ENCODE data around the gene PAPPA. TPM values are rescaled to one million over a fixed set of nuclear protein-coding genes. Genes with fewer than 3 reads are reported as not detected.
A peak's percentile ranks its signal among the peaks of the same experiment; 100 is the strongest.

PAPPA gene
- total RNA-seq, 1 donor from 2014 or later, result 0.15 TPM

GRCh38 chr9:116323012-116323411, 169.4 kb downstream of the PAPPA start:
- peak; percentile 67 for DNase-seq (ENCODE audit: low spot score)
- Mint-ChIP-seq H3K4me1 (peaks cover 68% of the 10 kb centered on the region), H3K27me3 (ENCODE audit: insufficient read depth, low read depth) (peaks cover 36% of the 10 kb centered on the region), H3K9me3 (peaks cover 4% of the 10 kb centered on the region), H3K27ac (peak overlapping the region; percentile 30), H3K36me3 (peaks cover 5% of the 10 kb centered on the region), H3K4me3 (peak overlapping the region; percentile 44)
- H2AFZ ChIP-seq (replicated peaks), result no peak overlapping the region
- H3K27ac ChIP-seq, result no peak overlapping the region
- TF ChIP-seq CTCF (IDR thresholded peaks at IDR 0.05) (no peak), EZH2phosphoT487 (IDR thresholded peaks at IDR 0.05) (peak; percentile 54)
- H3K9me3 ChIP-seq (ENCODE audit: low read depth), result no peaks in the 10 kb centered on the region
- H3K36me3 ChIP-seq, result no peaks in the 10 kb centered on the region
- H3K4me1 ChIP-seq, result peaks cover 28% of the 10 kb centered on the region
- peaks cover 96% of the 10 kb centered on the region for H3K27me3 ChIP-seq
- H3F3A ChIP-seq (ENCODE audit: low read depth), result peaks cover 13% of the 10 kb centered on the region
- H3K79me2 ChIP-seq (ENCODE audit: low read depth), result no peaks in the 10 kb centered on the region
- H3K4me3 ChIP-seq, result no peak overlapping the region
- H3K9ac ChIP-seq, result no peak overlapping the region
- peaks cover 45% of the 10 kb centered on the region for H4K20me1 ChIP-seq (ENCODE audit: low read depth)
- H3K4me2 ChIP-seq, result peak overlapping the region; percentile 38

- Histone ChIP-seq H3F3A (ENCODE audit: low read depth) (peaks cover 13% of the 10 kb centered on the region), H3K27ac (no peak overlapping the region), H3K79me2 (ENCODE audit: low read depth) (no peaks in the 10 kb centered on the region), H4K20me1 (ENCODE audit: low read depth) (peaks cover 40% of the 10 kb centered on the region), H3K36me3 (no peaks in the 10 kb centered on the region), H3K4me2 (peak overlapping the region; percentile 38), H3K9ac (no peak overlapping the region), H3K4me1 (peaks cover 27% of the 10 kb centered on the region), H3K4me3 (no peak overlapping the region), H3K9me3 (ENCODE audit: low read depth) (no peaks in the 10 kb centered on the region), H2AFZ (replicated peaks) (no peak overlapping the region), H3K27me3 (peaks cover 96% of the 10 kb centered on the region)
- no peak for DNase-seq (ENCODE audit: low spot score)
- H3K36me3 Mint-ChIP-seq, result peaks cover 5% of the 10 kb centered on the region
- TF ChIP-seq CTCF (IDR thresholded peaks at IDR 0.05), result no peak
- TF ChIP-seq EZH2 (IDR thresholded peaks at IDR 0.05), result no peak
- TF ChIP-seq EZH2phosphoT487 (IDR thresholded peaks at IDR 0.05), result no peak
- H3K4me1 Mint-ChIP-seq, result peaks cover 66% of the 10 kb centered on the region
- peaks cover 4% of the 10 kb centered on the region for H3K9me3 Mint-ChIP-seq
- H3K27ac Mint-ChIP-seq, result no peak overlapping the region
- no peak overlapping the region for H3K4me3 Mint-ChIP-seq
- H3K27me3 Mint-ChIP-seq (ENCODE audit: insufficient read depth, low read depth), result peaks cover 38% of the 10 kb centered on the region
Observed at GRCh38 chr9:116323571-116323970, 170.0 kb downstream of the PAPPA start.

GRCh38 chr9:116325924-116326323, 172.3 kb downstream of the PAPPA start:
- H3K27me3 ChIP-seq, result peaks cover 82% of the 10 kb centered on the region
- H3K4me3 Mint-ChIP-seq, result no peak overlapping the region
- H3K27ac Mint-ChIP-seq, result no peak overlapping the region
- H3K4me1 ChIP-seq, result peaks cover 25% of the 10 kb centered on the region
- H3K27ac ChIP-seq, result no peak overlapping the region
- H3K36me3 Mint-ChIP-seq, result peaks cover 7% of the 10 kb centered on the region
- peaks cover 6% of the 10 kb centered on the region for H3F3A ChIP-seq (ENCODE audit: low read depth)
- H2AFZ ChIP-seq (replicated peaks), result no peak overlapping the region
- no peaks in the 10 kb centered on the region for H3K36me3 ChIP-seq
- no peak overlapping the region for H3K9ac ChIP-seq
- no peaks in the 10 kb centered on the region for H3K79me2 ChIP-seq (ENCODE audit: low read depth)
- peaks cover 43% of the 10 kb centered on the region for H3K4me1 Mint-ChIP-seq
- H3K4me2 ChIP-seq, result no peak overlapping the region
- TF ChIP-seq EZH2 (IDR thresholded peaks at IDR 0.05) (no peak), CTCF (IDR thresholded peaks at IDR 0.05) (no peak)
- DNase-seq (ENCODE audit: low spot score), result no peak
- H3K4me3 ChIP-seq, result no peak overlapping the region
- H3K9me3 ChIP-seq (ENCODE audit: low read depth), result no peaks in the 10 kb centered on the region
- peaks cover 24% of the 10 kb centered on the region for H3K27me3 Mint-ChIP-seq (ENCODE audit: insufficient read depth, low read depth)
- H3K9me3 Mint-ChIP-seq, result peaks cover 4% of the 10 kb centered on the region
- H4K20me1 ChIP-seq (ENCODE audit: low read depth), result peaks cover 21% of the 10 kb centered on the region

Measured in neural progenitor cell (in vitro differentiated cells).